ENCODE results near the gene BIRC6. TPM values are rescaled to one million over a fixed set of nuclear protein-coding genes. Genes with fewer than 3 reads are reported as not detected.
A peak's percentile ranks its signal among the peaks of the same experiment; 100 is the strongest.

The BIRC6 gene
- total RNA-seq, 1 donor from 2014 or later, result 180 TPM

DNA sequence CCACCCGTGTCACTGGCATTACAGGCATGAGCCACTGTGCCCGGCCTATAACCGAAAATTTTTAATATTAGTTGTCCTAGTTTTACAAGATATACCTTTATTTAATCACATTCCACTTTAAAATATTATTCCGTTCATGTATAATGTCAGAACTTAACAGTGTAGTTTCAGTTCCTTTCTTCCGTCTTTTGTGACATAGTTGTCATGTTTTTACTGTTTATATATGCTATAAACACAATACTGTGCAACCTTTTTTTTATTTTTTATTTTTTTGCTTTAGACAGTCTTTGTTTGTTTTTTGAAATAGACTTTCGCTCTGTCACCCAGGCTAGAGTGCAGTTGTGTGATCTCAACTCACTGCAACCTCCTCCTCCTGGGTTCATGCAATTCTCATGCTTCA is 141.5 kb downstream of the BIRC6 start:
- ATAC-seq (ENCODE audit: low read depth), result peak; percentile 45
- intact Hi-C loops (cut with micrococcal nuclease), result no loop called here
- Mint-ChIP-seq H3K27me3 (no peaks in the 10 kb centered on the region), H3K36me3 (ENCODE audit: low read depth) (peaks cover 77% of the 10 kb centered on the region), H3K4me3 (no peak overlapping the region), H3K27ac (peak overlapping the region; percentile 70), H3K9me3 (no peaks in the 10 kb centered on the region), H3K4me1 (peaks cover 14% of the 10 kb centered on the region)
- TF ChIP-seq, protein P1, sequence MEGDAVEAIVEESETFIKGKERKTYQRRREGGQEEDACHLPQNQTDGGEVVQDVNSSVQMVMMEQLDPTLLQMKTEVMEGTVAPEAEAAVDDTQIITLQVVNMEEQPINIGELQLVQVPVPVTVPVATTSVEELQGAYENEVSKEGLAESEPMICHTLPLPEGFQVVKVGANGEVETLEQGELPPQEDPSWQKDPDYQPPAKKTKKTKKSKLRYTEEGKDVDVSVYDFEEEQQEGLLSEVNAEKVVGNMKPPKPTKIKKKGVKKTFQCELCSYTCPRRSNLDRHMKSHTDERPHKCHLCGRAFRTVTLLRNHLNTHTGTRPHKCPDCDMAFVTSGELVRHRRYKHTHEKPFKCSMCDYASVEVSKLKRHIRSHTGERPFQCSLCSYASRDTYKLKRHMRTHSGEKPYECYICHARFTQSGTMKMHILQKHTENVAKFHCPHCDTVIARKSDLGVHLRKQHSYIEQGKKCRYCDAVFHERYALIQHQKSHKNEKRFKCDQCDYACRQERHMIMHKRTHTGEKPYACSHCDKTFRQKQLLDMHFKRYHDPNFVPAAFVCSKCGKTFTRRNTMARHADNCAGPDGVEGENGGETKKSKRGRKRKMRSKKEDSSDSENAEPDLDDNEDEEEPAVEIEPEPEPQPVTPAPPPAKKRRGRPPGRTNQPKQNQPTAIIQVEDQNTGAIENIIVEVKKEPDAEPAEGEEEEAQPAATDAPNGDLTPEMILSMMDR (IDR thresholded peaks at IDR 0.05), result no peak
- ChIA-PET CTCF (no interaction called here), POLR2A (no interaction called here)
- no peak for DNase-seq

GRCh38 chr2:32502941-32503340 is 146.1 kb downstream of the BIRC6 start:
- H3K4me3 Mint-ChIP-seq, result no peak overlapping the region
- ATAC-seq (ENCODE audit: low read depth) (no peak), DNase-seq (no peak)
- TF ChIP-seq, protein P1 (IDR thresholded peaks at IDR 0.05), result no peak
- H3K9me3 Mint-ChIP-seq, result no peaks in the 10 kb centered on the region
- intact Hi-C loops (cut with micrococcal nuclease), result no loop called here
- peaks cover 24% of the 10 kb centered on the region for H3K4me1 Mint-ChIP-seq
- H3K27me3 Mint-ChIP-seq, result no peaks in the 10 kb centered on the region
- H3K36me3 Mint-ChIP-seq (ENCODE audit: low read depth), result peaks cover 73% of the 10 kb centered on the region
- no peak overlapping the region for H3K27ac Mint-ChIP-seq
- ChIA-PET POLR2A (no interaction called here), CTCF (no interaction called here)

GRCh38 chr2:32504877-32505478 is 148.2 kb downstream of the BIRC6 start:
- TF ChIP-seq, protein P1 (IDR thresholded peaks at IDR 0.05), result no peak
- ChIA-PET CTCF (no interaction called here), POLR2A (no interaction called here)
- Mint-ChIP-seq H3K36me3 (ENCODE audit: low read depth) (peaks cover 72% of the 10 kb centered on the region), H3K4me1 (peaks cover 10% of the 10 kb centered on the region), H3K27me3 (no peaks in the 10 kb centered on the region), H3K4me3 (no peak overlapping the region), H3K27ac (no peak overlapping the region), H3K9me3 (no peaks in the 10 kb centered on the region)
- ATAC-seq (ENCODE audit: low read depth) (no peak), DNase-seq (no peak)
- intact Hi-C loops (cut with micrococcal nuclease), result no loop called here

DNA sequence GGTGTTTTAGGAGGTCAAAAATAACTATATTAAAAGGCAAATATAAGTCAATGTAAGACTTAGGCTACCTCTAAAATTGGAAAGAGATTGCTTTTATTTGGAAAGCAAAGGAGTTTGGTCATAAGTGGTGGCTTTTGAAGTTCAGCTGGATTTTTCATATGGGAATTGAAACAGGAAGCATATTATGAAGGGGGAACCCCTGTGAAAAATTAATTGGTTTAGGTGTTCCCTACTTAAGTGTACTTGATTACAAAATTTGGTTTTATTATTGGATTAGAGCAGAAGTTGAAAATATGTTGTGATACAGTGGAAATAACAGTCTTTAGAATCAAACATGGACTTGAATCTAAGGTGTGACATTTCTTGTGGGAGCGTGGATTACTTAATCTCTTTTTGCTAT is 149.6 kb downstream of the BIRC6 start:
- POLR2A ChIA-PET, result no interaction called here

GRCh38 chr2:32514946-32515345 is 158.1 kb downstream of the BIRC6 start:
- ChIA-PET CTCF (no interaction called here), POLR2A (no interaction called here)
- Mint-ChIP-seq H3K4me1 (no peaks in the 10 kb centered on the region), H3K27ac (no peak overlapping the region), H3K36me3 (ENCODE audit: low read depth) (peaks cover 77% of the 10 kb centered on the region), H3K9me3 (no peaks in the 10 kb centered on the region), H3K27me3 (no peaks in the 10 kb centered on the region), H3K4me3 (no peak overlapping the region)
- TF ChIP-seq, protein P1 (IDR thresholded peaks at IDR 0.05), result no peak
- DNase-seq (no peak), ATAC-seq (ENCODE audit: low read depth) (no peak)
- intact Hi-C loops (cut with micrococcal nuclease), result no loop called here

More for the DNA sequence above, 149.6 kb downstream of the BIRC6 start:
- CTCF ChIA-PET, result no interaction called here
- Mint-ChIP-seq H3K27ac (peak overlapping the region; percentile 20), H3K4me3 (no peak overlapping the region), H3K4me1 (peaks cover 10% of the 10 kb centered on the region), H3K36me3 (ENCODE audit: low read depth) (peaks cover 72% of the 10 kb centered on the region), H3K9me3 (no peaks in the 10 kb centered on the region), H3K27me3 (no peaks in the 10 kb centered on the region)
- DNase-seq (no peak), ATAC-seq (ENCODE audit: low read depth) (no peak)
- intact Hi-C loops (cut with micrococcal nuclease), result no loop called here
- TF ChIP-seq, protein P1 (IDR thresholded peaks at IDR 0.05), result no peak
